Sigmoid colon (tissue), 3 donors: ENCODE results near the gene CTLA4.

Experiments
- CTCF ChIP-seq, 4 experiments: fragments of 450-650 bp in 3 of 4; fragments of 200-600 bp in 1 of 4; IDR thresholded peaks; one replicate each; pipeline ENCODE4 v1.5.1; 2016 to 2019; ENCODE audit warnings: antibody characterized with exemption in 4 of 4, mild to moderate bottlenecking in 3 of 4, moderate library complexity in 2 of 4
- POLR2A ChIP-seq, 2 donors: fragments of 450-650 bp; IDR thresholded peaks; one replicate each; pipeline ENCODE4 v1.6.1; 2016; ENCODE audit warnings: antibody characterized with exemption in 2 of 2, mild to moderate bottlenecking in 2 of 2, moderate library complexity in 2 of 2

GRCh38 chr2:203842373-203842772 is 25.2 kb upstream of the CTLA4 start:
- TF ChIP-seq POLR2A (IDR thresholded peaks at IDR 0.05): no peak
- no peak for TF ChIP-seq CTCF (IDR thresholded peaks at IDR 0.05)
